Measurements from ENCODE around the gene GPR68. TPM values are rescaled to one million over a fixed set of nuclear protein-coding genes. Genes with fewer than 3 reads are reported as not detected.
"Not testable (repeated sequence)": the region's sequence is repeated elsewhere in the genome, so short reads cannot be mapped to it uniquely, and the experiment has no call there.

GPR68 gene
- total RNA-seq, 2 donors from 2014 or later: 18.9 to 19.2 TPM

GRCh38 chr14:91270188-91270587 lies 25.7 kb upstream of the GPR68 start:
- peaks cover 2 to 6% of the 10 kb centered on the region in 2 donors for H3K36me3 Mint-ChIP-seq (ENCODE audit: insufficient read depth in 2 of 2)
- DNase-seq (no peak), ATAC-seq (replicated peaks in 1 of 2) (no peak)
- no peak overlapping the region for H3K4me3 Mint-ChIP-seq
- no peaks in the 10 kb centered on the region for H3K27me3 Mint-ChIP-seq (ENCODE audit: low read depth)
- no peak overlapping the region for H3K27ac Mint-ChIP-seq
- no peaks in the 10 kb centered on the region for H3K9me3 Mint-ChIP-seq
- peaks cover 19% of the 10 kb centered on the region for H3K4me1 Mint-ChIP-seq (ENCODE audit: low read depth)

- H3K36me3 Mint-ChIP-seq (ENCODE audit: insufficient read depth in 2 of 2): peaks cover 2 to 6% of the 10 kb centered on the region in 2 donors
- H3K4me3 Mint-ChIP-seq: no peak overlapping the region
- ATAC-seq (replicated peaks in 1 of 2): no peak
- no peak overlapping the region for H3K27ac Mint-ChIP-seq
- H3K27me3 Mint-ChIP-seq (ENCODE audit: low read depth): no peaks in the 10 kb centered on the region
- H3K4me1 Mint-ChIP-seq (ENCODE audit: low read depth): peaks cover 26% of the 10 kb centered on the region
- no peaks in the 10 kb centered on the region for H3K9me3 Mint-ChIP-seq
- DNase-seq: no peak
Observed at GRCh38 chr14:91269076-91269991, 24.8 kb upstream of the GPR68 start.

- H3K4me3 Mint-ChIP-seq: no peak overlapping the region
Observed at GRCh38 chr14:91267965-91268437, 23.5 kb upstream of the GPR68 start.

GRCh38 chr14:91266276-91266675 lies 21.8 kb upstream of the GPR68 start:
- not testable (repeated sequence) for DNase-seq; H3K27me3 Mint-ChIP-seq (ENCODE audit: low read depth); H3K36me3 Mint-ChIP-seq (ENCODE audit: insufficient read depth in 2 of 2); H3K27ac Mint-ChIP-seq; H3K9me3 Mint-ChIP-seq; ATAC-seq (replicated peaks in 1 of 2)
- H3K4me1 Mint-ChIP-seq (ENCODE audit: low read depth): peaks cover 53% of the 10 kb centered on the region
- H3K4me3 Mint-ChIP-seq: peak overlapping the region in 1 of 2 donors; percentile 61

More at GRCh38 chr14:91267965-91268437, 23.5 kb upstream of the GPR68 start:
- Mint-ChIP-seq H3K36me3 (ENCODE audit: insufficient read depth in 2 of 2) (peaks cover 2 to 6% of the 10 kb centered on the region in 2 donors), H3K4me1 (ENCODE audit: low read depth) (peaks cover 38% of the 10 kb centered on the region), H3K9me3 (no peaks in the 10 kb centered on the region), H3K27ac (peak overlapping the region; percentile 12), H3K27me3 (ENCODE audit: low read depth) (no peaks in the 10 kb centered on the region)
- ATAC-seq (replicated peaks in 1 of 2): no peak
- no peak for DNase-seq

- Mint-ChIP-seq H3K4me1 (ENCODE audit: low read depth) (peaks cover 62% of the 10 kb centered on the region), H3K9me3 (no peaks in the 10 kb centered on the region), H3K27ac (peak overlapping the region; percentile 67), H3K4me3 (peak overlapping the region; percentile 61 to 74), H3K36me3 (ENCODE audit: insufficient read depth in 2 of 2) (peaks cover 0 to 2% of the 10 kb centered on the region in 2 donors), H3K27me3 (ENCODE audit: low read depth) (no peaks in the 10 kb centered on the region)
- DNase-seq: no peak
- ATAC-seq (replicated peaks in 1 of 2): no peak
Observed at GRCh38 chr14:91265404-91265803, 20.9 kb upstream of the GPR68 start.

- H3K27me3 Mint-ChIP-seq (ENCODE audit: low read depth): no peaks in the 10 kb centered on the region
- H3K27ac Mint-ChIP-seq: peak overlapping the region; percentile 45
- no peaks in the 10 kb centered on the region for H3K9me3 Mint-ChIP-seq
- DNase-seq (peak; percentile 49 to 72), ATAC-seq (replicated peaks in 1 of 2) (peak; percentile 53 to 77)
- H3K4me3 Mint-ChIP-seq: peak overlapping the region; percentile 69 to 74
- H3K36me3 Mint-ChIP-seq (ENCODE audit: insufficient read depth in 2 of 2): peaks cover 0 to 2% of the 10 kb centered on the region in 2 donors
- peaks cover 70% of the 10 kb centered on the region for H3K4me1 Mint-ChIP-seq (ENCODE audit: low read depth)
Observed at GRCh38 chr14:91264151-91265150, 19.9 kb upstream of the GPR68 start.

GRCh38 chr14:91263329-91263728 lies 18.8 kb upstream of the GPR68 start:
- peak overlapping the region; percentile 69 to 72 for H3K4me3 Mint-ChIP-seq
- ATAC-seq (replicated peaks in 1 of 2): no peak
- H3K36me3 Mint-ChIP-seq (ENCODE audit: insufficient read depth in 2 of 2): peaks cover 0 to 2% of the 10 kb centered on the region in 2 donors
- no peaks in the 10 kb centered on the region for H3K27me3 Mint-ChIP-seq (ENCODE audit: low read depth)
- H3K4me1 Mint-ChIP-seq (ENCODE audit: low read depth): peaks cover 76% of the 10 kb centered on the region
- H3K27ac Mint-ChIP-seq: peak overlapping the region; percentile 78
- H3K9me3 Mint-ChIP-seq: no peaks in the 10 kb centered on the region
- DNase-seq: no peak

- no peak overlapping the region for H3K27ac Mint-ChIP-seq
- peaks cover 77% of the 10 kb centered on the region for H3K4me1 Mint-ChIP-seq (ENCODE audit: low read depth)
Observed at GRCh38 chr14:91261986-91262549, 17.6 kb upstream of the GPR68 start.

GRCh38 chr14:91261115-91261514 lies 16.6 kb upstream of the GPR68 start:
- no peaks in the 10 kb centered on the region for H3K9me3 Mint-ChIP-seq
- no peaks in the 10 kb centered on the region for H3K27me3 Mint-ChIP-seq (ENCODE audit: low read depth)
- H3K4me1 Mint-ChIP-seq (ENCODE audit: low read depth): peaks cover 86% of the 10 kb centered on the region
- no peaks in the 10 kb centered on the region for H3K36me3 Mint-ChIP-seq (ENCODE audit: insufficient read depth in 2 of 2)
- ATAC-seq (replicated peaks in 1 of 2) (peak; percentile 70 to 81), DNase-seq (peak; percentile 46 to 65)
- H3K4me3 Mint-ChIP-seq: no peak overlapping the region
- H3K27ac Mint-ChIP-seq: peak overlapping the region; percentile 29

More at GRCh38 chr14:91261986-91262549, 17.6 kb upstream of the GPR68 start:
- Mint-ChIP-seq H3K36me3 (ENCODE audit: insufficient read depth in 2 of 2) (no peaks in the 10 kb centered on the region), H3K4me3 (no peak overlapping the region), H3K27me3 (ENCODE audit: low read depth) (no peaks in the 10 kb centered on the region), H3K9me3 (no peaks in the 10 kb centered on the region)
- DNase-seq (no peak), ATAC-seq (replicated peaks in 1 of 2) (no peak)

GRCh38 chr14:91258876-91259275 lies 14.4 kb upstream of the GPR68 start:
- no peak overlapping the region for H3K4me3 Mint-ChIP-seq
- no peaks in the 10 kb centered on the region for H3K9me3 Mint-ChIP-seq
- DNase-seq: no peak
- peak overlapping the region; percentile 18 for H3K27ac Mint-ChIP-seq
- no peak for ATAC-seq (replicated peaks in 1 of 2)
- H3K4me1 Mint-ChIP-seq (ENCODE audit: low read depth): peaks cover 86% of the 10 kb centered on the region
- no peaks in the 10 kb centered on the region for H3K27me3 Mint-ChIP-seq (ENCODE audit: low read depth)
- H3K36me3 Mint-ChIP-seq (ENCODE audit: insufficient read depth in 2 of 2): no peaks in the 10 kb centered on the region

GRCh38 chr14:91258011-91258618 lies 13.6 kb upstream of the GPR68 start:
- DNase-seq (no peak), ATAC-seq (replicated peaks in 1 of 2) (peak in 1 of 2 donors; percentile 16)
- Mint-ChIP-seq H3K27me3 (ENCODE audit: low read depth) (no peaks in the 10 kb centered on the region), H3K36me3 (ENCODE audit: insufficient read depth in 2 of 2) (no peaks in the 10 kb centered on the region), H3K4me3 (peak overlapping the region in 1 of 2 donors; percentile 34), H3K9me3 (no peaks in the 10 kb centered on the region), H3K4me1 (ENCODE audit: low read depth) (peaks cover 80% of the 10 kb centered on the region), H3K27ac (peak overlapping the region; percentile 70)

- peak; percentile 22 to 41 for ATAC-seq (replicated peaks in 1 of 2)
- Mint-ChIP-seq H3K27me3 (ENCODE audit: low read depth) (no peaks in the 10 kb centered on the region), H3K4me3 (peak overlapping the region; percentile 31 to 34), H3K4me1 (ENCODE audit: low read depth) (peaks cover 80% of the 10 kb centered on the region), H3K27ac (peak overlapping the region; percentile 70), H3K36me3 (ENCODE audit: insufficient read depth in 2 of 2) (no peaks in the 10 kb centered on the region), H3K9me3 (no peaks in the 10 kb centered on the region)
- DNase-seq: no peak
Observed at GRCh38 chr14:91257328-91258010, 13.0 kb upstream of the GPR68 start.

Data from activated T-cell treated with anti-CD3 and anti-CD28 coated beads, Interleukin-2, amount 50 U/mL, for 72 hours (primary cell).